Effector CD4-positive, alpha-beta T cell (primary cell): ENCODE measurements around the gene MST1R.
"Not testable (repeated sequence)": the region's sequence is repeated elsewhere in the genome, so short reads cannot be mapped to it uniquely, and the experiment has no call there.

Source experiments
- DNase-seq: peaks from one replicate; pipeline ENCODE4 v3.0.0-alpha.2; 2020
- total RNA-seq: gene quantifications from one replicate; lab custom pipeline; 2026; lab: John Stamatoyannopoulos, UW

Gene MST1R
- total RNA-seq = 1.1 reads per million

DNA sequence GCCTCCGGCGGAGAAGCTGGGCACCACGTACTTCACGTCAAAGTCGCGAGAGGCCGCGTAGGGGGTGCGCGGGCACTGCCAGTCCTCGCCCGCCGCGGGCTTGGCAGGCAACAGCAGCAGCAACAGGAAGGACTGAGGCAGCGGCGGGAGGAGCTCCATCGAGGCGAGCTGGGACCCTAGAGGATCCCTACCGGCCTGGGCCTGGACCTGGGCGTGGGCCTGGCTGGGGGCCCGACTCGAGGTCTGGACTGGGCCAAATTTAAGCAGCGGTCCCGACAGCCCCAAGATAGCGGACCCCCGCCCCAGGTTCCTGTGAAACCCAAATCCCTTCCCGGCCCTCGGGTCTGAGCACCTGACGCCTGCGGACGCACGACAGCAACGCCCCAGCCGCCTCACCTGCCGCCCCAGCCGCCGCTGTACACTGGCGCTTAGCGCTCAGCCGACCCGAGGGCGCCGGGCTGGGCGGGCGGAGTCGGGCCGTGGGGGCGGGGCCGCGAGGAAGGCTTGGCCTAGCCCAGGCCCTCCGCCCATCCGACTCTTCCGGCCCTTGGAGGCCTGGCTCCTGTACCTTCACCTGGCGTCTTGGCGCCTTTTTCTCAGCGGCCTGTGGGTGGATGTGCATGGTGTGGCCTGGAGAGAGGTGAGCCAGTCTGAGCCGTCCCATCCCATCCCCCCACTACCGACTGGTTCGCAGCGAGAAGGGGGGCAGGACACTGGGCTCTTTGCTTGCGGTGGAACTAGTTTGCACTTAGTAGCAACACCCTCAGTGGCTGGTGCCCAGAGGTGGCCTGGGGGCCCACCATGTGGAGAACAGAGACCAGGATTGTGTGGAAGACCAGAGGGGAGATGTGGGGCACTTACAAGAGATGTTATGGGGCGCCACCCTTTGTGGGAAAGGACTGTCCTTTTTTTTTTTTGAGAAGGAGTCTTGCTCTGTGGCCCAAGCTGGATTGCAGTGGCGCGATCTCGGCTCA lies at the start of gene MST1R:
Gene MST1R (minus strand): TSS at position 423 of the 974 bp plus-strand sequence. CDS start 264 bp downstream, at position 159.
- DNase-seq = peak; percentile 75

DNA sequence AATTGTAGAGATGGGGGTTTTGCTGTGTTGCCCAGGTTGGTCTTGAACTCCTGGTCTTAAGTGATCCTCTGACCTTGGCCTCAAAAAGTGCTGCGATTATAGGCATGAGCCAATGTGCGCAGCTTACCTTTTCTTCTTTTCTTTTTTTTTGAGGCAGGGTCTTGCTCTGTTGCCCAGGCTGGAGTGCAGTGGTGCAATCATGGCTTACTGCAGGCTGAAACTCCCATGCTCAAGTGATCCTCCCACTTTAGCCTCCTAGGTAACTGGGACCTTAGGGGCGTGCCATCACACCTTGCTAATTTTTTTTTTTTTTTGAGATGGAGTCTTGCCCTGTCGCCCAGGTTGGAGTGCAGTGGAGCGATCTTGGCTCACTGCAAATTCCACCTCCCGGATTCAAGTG lies 49.3 kb upstream of the MST1R start:
- DNase-seq = no peak

DNA sequence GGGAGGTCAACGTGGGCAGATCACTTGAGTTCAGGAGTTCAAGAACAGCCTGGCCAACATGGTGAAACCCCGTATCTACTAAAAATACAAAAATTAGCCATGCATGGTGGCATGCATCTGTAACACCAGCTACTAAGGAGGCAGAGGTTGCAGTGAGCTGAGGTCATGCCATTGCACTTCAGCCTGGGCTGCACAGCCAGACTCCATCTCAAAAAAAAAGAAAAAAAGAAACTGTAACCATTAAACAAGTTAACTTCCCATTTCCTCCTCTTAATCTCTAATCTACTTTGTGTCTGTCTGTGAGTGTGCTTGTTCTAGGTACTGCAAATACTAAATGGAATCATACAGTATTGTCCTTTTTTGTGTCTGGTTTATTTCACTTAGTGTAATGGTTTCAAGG lies 39.0 kb upstream of the MST1R start:
- no peak for DNase-seq

DNA sequence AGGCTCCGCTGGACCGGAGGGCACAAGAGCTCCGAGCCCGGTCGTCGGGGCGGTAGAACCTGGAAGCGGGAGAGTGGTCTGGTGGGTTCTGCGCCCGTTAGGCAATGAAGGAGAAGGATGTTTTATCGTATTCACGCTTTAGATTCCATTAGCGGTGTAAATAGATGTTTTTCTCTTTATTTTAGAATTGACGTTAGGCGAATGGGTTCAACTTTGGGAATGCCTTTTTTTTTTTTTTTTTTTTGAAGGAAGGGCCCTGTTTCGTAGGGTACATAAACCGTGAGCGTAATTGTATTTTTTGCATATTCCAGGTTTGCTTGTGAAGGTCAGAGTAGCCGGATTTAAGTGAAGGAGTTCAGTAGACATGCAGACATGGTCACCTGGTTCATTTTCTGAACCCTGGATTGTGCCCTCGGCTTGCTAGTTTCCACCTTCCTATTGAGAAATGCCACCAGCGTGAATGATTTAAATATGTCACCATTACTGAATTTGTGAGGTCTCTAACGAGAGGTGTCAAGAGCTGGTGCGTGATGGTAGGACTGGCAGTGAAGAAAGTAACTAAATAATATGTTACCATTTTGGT lies 37.1 kb upstream of the MST1R start:
- no peak for DNase-seq

DNA sequence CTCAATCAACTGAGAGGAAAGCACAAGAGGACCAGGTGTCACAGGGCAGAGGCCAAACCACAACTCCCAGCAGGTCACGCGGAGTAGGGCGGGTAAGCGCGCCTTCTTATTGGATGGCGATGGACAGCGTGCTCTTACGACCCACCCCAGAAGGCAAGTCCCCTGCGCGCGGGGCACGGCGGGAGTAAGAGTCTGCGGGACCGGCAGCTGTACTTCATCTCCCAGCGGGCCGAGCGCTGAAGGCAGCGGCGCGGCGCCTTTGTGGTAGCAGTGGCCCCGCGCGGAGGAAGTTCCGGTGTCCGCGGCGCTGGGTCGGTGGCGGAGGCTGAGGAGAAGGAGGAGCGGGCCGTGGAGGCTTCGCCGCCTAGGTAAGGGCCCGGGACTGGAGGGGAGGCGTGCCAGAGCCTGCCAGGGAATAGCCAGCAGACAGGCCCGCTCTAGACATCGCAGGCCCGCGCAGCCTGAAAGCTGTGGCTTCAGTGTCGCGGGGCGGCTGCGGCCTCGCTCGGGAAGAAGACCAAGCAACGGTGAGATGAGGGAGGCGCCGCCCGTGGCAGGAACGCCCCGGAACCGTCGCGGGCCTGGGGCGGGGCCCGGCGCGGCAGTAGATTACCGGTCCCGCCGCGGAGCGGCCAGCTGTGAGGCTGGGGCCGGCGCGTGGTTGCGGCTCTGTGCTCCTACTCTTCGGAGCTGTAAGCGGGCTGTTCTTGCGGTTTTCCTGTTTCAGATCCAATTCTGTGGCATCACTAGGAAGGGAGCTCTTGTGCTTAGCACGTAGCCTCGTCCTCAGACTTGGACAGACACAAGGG lies 36.4 kb upstream of the MST1R start, which contains the start of gene RBM6:
Gene RBM6 (plus strand): TSS at position 293 of the 809 bp plus-strand sequence. CDS start 22,492 bp downstream, outside the sequence.
- DNase-seq = peak; percentile 92

DNA sequence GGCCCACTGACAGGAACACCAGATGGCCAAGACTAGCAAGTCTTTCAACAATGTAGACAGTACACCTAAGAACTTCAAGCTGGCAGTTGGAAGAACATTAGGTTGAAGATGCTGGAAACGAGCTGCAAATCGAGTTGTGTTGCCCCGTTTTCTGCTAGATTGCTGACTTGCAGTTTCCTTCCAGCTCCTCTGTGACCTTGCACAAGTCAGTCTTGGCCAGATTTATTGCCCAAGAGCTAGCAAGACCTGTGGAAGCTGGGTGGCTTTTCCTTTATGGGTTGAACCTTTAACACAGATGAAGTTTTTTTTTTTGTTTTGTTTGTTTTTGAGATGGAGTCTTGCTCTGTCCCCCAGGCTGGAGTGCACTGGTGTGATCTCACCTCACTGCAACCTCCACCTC lies 33.4 kb upstream of the MST1R start:
- DNase-seq = no peak

DNA sequence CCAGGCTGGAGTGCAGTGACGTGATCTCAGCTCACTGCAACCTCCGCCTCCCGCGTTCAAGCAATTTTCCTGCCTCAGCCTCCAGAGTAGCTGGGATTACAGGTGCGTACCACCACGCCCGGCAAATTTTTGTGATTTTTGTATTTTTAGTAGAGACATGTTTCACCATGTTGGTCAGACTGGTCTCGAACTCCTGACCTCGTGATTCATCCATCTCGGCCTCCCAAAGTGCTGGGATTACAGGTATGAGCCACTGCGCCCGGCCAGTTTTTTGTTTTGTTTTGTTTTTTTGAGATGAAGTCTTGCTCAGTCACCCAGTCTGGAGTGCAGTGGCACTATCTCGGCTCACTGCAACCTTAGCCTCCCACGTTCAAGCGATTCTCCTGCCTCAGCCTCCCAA lies 28.6 kb upstream of the MST1R start:
- DNase-seq = not testable (repeated sequence)

DNA sequence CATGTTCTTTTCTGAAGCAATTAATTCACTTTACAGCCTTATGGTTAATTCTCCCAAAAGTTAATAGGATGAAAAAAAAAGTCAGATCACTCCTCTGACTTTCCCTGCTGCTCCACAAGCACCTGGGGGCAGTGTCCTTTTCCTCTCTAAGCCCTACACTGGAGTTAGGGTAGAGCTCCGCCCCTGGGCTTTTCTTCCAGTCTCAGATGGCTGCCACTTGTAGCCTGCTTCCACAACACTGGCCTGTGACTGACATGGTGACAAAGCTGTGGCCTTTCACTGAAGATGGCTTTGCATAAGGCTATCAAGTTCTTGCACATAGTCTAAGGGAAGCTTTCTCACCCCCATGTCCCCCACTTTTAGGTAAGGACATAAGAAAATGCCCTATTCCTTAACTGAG lies 27.2 kb upstream of the MST1R start:
- no peak for DNase-seq

DNA sequence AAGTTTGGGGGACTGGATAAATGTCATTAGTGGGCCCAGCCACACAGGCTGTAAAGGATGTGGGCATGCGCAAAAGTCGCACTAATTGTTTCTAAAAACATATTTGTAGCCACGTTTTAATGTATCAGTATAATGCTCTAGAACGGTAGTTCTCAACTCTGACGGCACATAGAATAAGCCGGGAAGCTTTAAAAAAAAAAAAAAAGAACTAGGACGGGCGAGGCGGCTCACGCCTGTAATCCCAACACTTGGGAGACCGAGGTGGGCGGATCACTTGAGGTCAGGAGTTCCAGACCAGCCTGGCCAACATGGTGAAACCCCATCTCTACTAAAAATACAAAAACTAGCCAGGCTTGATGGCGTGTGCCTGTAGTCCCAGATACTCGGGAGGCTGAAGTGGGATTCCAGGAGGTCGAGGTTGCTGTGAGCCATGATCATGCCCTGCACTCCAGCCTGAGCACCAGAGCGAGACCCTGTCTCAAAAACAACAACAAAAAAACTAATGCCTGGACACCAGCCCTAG lies 26.6 kb upstream of the MST1R start:
- DNase-seq = no peak

DNA sequence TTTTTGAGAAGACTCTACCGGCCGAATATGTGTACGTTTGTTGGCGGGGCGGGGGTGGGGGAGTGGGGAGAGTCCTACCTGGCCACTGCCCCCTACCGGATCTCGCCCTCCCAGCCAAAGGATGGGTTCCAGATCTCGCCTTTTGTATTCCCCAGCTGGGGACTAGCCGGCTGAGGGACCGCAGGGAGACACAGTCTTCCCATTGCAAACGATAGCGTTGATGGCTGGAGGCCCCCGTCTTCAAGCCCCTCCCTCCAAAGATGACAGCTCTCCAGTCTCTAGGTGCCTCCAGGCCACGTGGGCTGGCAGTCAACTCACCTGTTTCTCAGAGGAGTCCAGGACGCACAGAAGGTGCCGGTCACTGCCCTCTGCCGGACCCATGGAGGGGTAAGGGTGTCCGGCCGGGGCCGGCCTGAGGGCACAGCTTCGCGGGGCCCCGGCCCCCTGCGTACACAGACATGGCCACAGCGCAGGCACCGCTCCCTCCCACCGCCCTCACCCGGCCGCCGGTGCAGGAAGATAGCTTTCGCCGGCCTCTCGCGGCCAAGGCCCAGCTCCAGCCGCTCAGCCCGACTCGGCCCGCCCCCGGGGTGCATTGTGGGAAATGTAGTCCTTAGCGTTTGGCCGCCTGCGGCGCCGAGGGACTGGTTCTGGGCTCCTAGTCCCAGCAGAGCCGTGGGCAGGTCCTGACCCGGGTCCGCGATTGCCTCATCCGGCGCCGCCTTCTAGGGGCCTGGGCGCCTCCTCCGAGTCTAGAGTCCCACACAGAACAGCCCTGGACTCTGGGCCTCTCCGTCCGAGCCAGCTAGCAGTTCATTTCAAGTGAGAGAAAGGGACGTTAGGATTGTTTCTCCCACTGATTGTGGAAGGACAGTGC lies 25.9 kb upstream of the MST1R start, which contains the start of gene MON1A:
Gene MON1A (minus strand): TSS at position 521 of the 877 bp plus-strand sequence. CDS start 16,465 bp downstream, outside the sequence.
- DNase-seq = peak; percentile 86

DNA sequence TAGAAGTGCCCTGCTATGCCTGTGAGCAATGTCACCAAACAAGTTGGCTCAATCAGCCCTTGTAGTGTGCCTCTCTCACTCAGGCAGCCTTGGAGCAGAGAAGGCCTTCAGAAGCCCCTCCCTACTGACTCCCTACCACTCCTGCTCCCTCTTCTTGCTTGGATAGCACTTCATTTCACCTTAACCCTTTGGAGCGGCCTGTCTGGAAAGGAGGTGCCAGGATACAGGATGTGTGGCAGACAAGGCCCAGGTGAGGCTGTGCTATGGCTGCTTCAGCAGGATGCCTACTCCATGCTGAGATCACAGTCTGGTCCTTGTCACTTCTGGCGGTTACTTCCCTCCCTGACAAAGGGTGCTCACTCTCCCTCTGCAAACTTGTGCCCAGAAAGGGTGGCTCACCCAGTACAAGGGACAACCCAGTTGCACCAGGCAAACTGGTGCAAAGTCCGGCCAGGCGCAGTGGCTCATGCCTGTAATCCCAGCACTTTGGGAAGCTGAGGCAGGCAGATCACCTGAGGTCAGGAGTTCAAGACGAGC lies 24.9 kb upstream of the MST1R start:
- no peak for DNase-seq

DNA sequence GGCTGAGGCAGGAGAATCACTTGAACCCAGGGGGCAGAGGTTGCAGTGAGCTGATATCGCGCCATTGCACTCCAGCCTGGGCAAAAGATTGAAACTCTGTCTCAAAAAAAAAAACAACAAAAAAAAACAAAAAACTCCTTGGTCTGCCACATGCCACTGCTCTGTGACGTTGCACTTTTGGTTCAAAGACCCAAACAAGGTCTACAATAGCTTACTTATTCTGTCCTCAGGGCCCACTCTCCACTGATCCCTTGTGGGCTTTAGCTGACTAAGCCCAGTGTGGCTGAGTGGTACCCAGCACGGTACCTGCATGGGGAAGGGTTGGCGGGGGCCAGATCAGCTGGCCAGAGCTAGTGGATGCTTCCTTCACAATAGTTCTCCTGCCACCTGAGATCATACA lies 24.1 kb upstream of the MST1R start:
- no peak for DNase-seq

DNA sequence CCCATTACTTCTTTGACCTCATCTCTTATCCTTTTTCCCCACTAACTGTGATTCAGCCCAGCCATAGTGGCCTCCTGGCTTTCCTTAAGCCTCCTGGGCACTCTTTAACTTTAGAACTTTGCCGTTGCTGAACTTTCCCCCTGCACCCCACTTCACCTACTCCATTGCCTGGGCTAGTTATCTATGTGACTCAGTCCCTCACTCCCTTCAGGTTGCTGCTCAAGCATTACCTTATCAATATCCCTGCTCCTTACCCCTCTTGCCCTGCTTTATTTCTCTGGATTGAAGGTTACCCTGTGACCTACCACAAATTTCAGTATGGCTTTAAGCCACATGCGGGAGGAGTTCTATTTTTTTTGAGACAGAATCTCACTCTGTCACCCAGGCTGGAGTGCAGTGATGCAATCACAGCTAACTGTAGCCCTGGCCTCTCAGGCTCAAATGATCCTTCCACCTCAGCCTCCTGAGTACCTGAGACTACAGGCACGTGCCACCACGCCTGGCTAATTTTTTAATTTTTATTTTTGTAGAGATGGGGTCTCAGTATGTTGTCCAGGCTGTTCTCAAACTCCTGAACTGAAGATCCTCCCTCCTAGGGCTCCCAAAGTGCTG lies 22.6 kb upstream of the MST1R start:
- no peak for DNase-seq

DNA sequence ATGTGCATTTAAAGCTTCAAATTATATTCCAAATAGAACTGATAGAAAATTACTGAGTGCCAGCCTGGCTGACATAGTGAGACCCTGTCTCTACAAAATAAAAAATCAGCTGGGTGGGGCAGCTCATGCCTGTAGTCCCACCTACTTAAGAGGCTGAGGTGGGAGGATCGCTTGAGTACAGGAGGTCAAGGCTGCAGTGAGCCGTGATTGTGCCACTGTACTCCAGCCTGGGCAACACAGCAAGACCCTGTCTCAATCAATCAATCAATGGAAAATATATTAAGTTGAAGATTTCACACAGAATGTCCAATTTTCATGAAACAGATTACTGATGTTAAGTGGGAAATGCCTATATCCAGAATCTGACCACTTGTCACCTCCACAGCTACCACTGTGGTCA lies 21.8 kb upstream of the MST1R start:
- DNase-seq = no peak

DNA sequence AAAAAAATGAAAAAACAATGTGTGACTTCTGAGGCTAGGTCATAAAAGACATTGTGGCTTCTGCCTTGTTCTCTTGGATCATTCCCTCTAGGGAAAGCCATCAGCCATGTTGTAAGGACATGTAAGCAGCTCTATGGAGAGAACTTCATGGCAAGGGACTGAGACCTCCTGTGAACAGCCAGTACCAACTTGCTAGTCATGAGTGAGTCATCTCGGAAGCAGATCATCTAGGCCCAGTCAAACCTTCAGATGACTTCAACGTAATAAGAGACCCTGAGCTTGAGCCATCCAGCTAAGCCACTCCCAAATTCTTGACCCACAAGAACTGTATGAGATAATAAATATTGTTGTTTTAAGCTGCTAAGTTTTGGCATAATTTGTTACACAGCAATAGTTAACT lies 21.0 kb upstream of the MST1R start:
- DNase-seq = no peak

DNA sequence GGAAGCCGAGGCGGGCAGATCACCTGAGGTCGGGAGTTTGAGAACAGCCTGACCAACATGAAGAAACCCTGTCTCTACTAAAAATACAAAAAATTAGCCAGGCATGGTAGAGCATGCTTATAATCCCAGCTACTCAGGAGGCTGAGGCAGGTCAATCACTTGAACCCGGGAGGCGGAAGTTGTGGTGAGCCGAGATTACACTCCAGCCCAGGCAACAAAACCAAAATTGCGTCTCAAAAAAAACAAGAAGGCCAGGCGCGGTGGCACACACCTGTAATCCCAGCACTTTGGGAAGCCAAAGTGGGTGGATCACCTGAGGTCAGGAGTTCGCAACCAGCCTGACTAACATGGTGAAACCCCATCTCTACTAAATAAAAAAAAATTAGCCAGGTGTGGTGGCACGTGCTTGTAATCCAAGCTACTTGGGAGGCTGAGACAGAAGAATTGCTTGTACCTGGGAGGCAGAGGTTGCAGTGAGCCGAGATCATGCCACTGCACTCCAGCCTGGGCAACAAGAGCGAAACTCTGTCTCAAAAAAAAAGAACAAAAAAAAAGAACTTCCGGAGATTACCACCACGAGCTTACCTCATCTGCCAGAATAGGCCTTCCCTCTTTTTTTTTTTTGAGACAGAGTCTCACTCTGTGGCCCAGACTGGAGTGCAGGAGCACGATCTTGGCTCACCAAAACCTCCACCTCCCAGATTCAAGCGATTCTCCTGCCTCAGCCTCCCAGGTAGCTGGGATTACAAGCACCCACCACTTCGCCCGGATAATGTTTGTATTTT lies 14.3 kb upstream of the MST1R start:
- DNase-seq = not testable (repeated sequence)

DNA sequence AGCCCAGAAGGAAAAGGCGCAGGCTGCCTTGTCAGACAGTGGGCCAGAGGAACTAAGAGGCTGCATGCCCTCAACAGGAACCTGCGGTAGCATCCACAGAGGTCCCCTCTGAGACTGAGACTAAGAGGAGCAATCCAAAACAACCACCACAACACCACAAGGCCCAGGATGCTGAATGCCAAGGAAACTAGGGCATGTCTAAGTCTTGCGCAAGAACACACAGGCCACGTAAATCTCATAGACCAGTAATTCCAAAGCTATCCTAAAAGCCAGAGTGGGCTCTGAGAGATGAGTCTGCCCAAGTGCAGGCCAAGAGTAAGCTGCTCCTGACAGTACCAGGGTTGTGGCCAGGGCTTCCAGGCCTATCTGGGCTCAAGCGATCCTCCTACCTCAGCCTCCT lies 13.0 kb upstream of the MST1R start:
- DNase-seq = no peak

DNA sequence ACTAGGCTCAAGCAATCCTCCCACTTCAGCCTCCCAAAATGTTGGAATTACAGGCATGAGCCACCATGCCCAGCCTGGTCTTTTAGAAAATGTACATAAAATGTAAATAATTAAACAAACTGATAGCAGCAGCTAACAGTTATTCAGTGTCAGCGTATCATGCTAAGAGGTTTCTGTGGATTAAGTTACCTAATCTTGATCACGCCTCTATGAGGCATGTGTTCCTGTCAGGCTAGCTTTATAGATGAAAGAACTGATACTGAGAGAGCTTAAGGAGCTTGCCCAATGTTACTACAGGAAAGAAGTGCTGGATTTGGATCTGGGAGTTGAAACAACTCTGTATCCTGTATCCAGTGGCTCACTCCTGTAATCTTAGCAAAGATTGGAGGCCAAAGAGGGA lies 11.2 kb upstream of the MST1R start:
- DNase-seq = no peak

DNA sequence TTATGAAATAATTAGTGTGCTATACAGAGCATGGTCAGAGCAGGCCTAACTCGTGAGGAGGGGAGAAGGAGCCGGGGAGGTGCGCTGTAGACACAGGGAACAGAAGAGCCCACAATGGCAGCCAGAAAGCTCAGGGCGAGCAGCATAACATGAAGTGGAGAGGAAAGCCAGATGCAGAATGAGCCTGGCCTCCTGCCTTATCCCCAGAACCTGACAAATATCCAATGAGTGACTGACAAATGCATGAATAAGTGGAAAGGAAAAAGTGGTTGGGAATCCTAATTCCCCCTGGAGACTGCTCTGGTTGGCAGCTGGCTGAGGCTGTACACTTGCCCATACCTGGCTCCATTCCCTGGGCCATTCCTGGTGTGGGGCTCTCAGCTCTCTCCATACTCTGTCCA lies 9.2 kb upstream of the MST1R start:
- no peak for DNase-seq

DNA sequence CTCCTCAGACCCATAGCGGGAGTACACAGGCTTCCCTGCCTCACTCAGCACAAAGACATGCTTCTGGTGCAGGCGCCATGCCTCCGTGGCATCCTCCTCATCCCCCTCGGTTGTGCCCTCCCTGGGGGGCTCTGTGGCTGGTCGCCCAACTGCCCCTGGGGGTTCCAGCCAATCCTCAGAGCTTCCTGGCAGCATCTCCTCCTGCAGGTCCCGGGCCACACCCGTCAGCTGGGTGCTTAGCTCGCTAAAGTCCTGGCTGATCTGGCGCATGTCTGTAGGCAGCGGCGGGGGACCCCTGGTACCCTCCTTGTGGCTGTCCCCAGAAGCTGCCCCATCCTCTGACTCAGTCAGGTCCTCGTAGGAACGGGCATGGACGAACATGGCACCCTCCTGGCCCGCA lies 7.9 kb upstream of the MST1R start:
- no peak for DNase-seq
